IMR-90 (cell line): ENCODE measurements around the gene C2orf49. TPM values are rescaled to one million over a fixed set of nuclear protein-coding genes. Genes with fewer than 3 reads are reported as not detected.

Experiments used
- ATAC-seq: fragments of 200-7000 bp; cut with Tn5 transposase; 2 replicates; pipeline ENCODE4 v1.9.1; 2020; ENCODE audit warnings: low read depth, mild to moderate bottlenecking, moderate library complexity
- BruUV-seq: library from RNA; stranded (reverse); fragments of 400-500 nt; replicated peaks from 2 replicates; lab custom pipeline; 2021; lab: Mats Ljungman, UMichigan
- CTCF ChIA-PET: fragments of 300-600 bp; formaldehyde crosslinking; extraction: SDS; loops from one replicate; lab custom pipeline; 2021; ENCODE audit warnings: antibody characterized with exemption; lab: Yijun Ruan, JAX
- POLR2A ChIA-PET: fragments of 300-600 bp; sonication (Branson Sonifier 250); formaldehyde crosslinking; loops from one replicate; lab custom pipeline; 2022; ENCODE audit warnings: antibody characterized with exemption; ENCODE audit not compliant: unreplicated experiment; lab: Charles Lee
- DNase-seq: peaks from one replicate; pipeline ENCODE4 v3.0.0; 2013
- H2AFZ ChIP-seq: replicated peaks from 2 replicates; pipeline ENCODE3; 2013; ENCODE audit warnings: low read length, mild to moderate bottlenecking; ENCODE audit not compliant: poor library complexity
- H2AK5ac ChIP-seq: 2 replicates; pipeline ENCODE4 v1.6.1; 2013; ENCODE audit warnings: low read depth, low read length, inconsistent platforms
- H2AK9ac ChIP-seq: replicated peaks from 2 replicates; pipeline ENCODE3; 2013; ENCODE audit warnings: mild to moderate bottlenecking, low read depth, low read length, moderate library complexity; ENCODE audit not compliant: poor library complexity
- H2BK120ac ChIP-seq: 2 replicates; pipeline ENCODE4 v1.6.1; 2013; ENCODE audit warnings: low read depth, low read length, inconsistent platforms
- H2BK15ac ChIP-seq: 3 replicates; pipeline ENCODE4 v1.6.1; 2013; ENCODE audit warnings: low read depth, low read length, inconsistent platforms
- H2BK20ac ChIP-seq: 2 replicates; pipeline ENCODE4 v1.6.1; 2013; ENCODE audit warnings: low read depth, mild to moderate bottlenecking, inconsistent platforms, low read length, moderate library complexity
- H2BK5ac ChIP-seq: 2 replicates; pipeline ENCODE4 v1.6.1; 2013; ENCODE audit warnings: mild to moderate bottlenecking, low read depth, low read length, inconsistent platforms; ENCODE audit not compliant: poor library complexity, severe bottlenecking
- H3K14ac ChIP-seq: replicated peaks from 2 replicates; pipeline ENCODE4 v1.6.1; 2013; ENCODE audit warnings: low read depth, low read length, inconsistent platforms
- H3K18ac ChIP-seq: 2 replicates; pipeline ENCODE4 v1.6.1; 2013; ENCODE audit warnings: low read depth, low read length, control low read depth
- H3K23ac ChIP-seq: 2 replicates; pipeline ENCODE4 v1.6.1; 2013; ENCODE audit warnings: low read depth, low read length, inconsistent platforms
- H3K27ac ChIP-seq: 2 replicates; pipeline ENCODE4 v1.5.1; 2013; ENCODE audit warnings: mild to moderate bottlenecking, control low read depth, low read length; ENCODE audit not compliant: insufficient read depth
- H3K27me3 ChIP-seq: 2 replicates; pipeline ENCODE4 v1.6.1; 2013; ENCODE audit warnings: low read length; ENCODE audit not compliant: control insufficient read depth, insufficient read depth
- H3K36me3 ChIP-seq: 2 replicates; pipeline ENCODE4 v1.6.1; 2013; ENCODE audit warnings: low read length, mixed read lengths; ENCODE audit not compliant: control insufficient read depth, insufficient read depth
- H3K4ac ChIP-seq: 2 replicates; pipeline ENCODE4 v1.6.1; 2013; ENCODE audit warnings: low read depth, low read length, inconsistent platforms
- H3K4me1 ChIP-seq: 2 replicates; pipeline ENCODE4 v1.6.1; 2013; ENCODE audit warnings: low read length, mixed read lengths; ENCODE audit not compliant: control insufficient read depth, insufficient read depth
- H3K4me2 ChIP-seq: 2 replicates; pipeline ENCODE4 v1.6.1; 2013; ENCODE audit warnings: low read depth, mild to moderate bottlenecking, control low read depth, low read length, moderate library complexity
- H3K4me3 ChIP-seq: 2 replicates; pipeline ENCODE4 v1.5.1; 2013; ENCODE audit warnings: low read depth, mild to moderate bottlenecking, control low read depth, low read length, moderate library complexity; ENCODE audit not compliant: insufficient read depth
- H3K56ac ChIP-seq: 2 replicates; pipeline ENCODE4 v1.6.1; 2013; ENCODE audit warnings: low read length, inconsistent platforms; ENCODE audit not compliant: insufficient read depth; ENCODE audit errors: extremely low read depth
- H3K79me1 ChIP-seq, 2 experiments: 2 replicates each; pipeline ENCODE4 v1.6.1; 2013; ENCODE audit warnings: low read length in 2 of 2, inconsistent platforms in 1 of 2, low read depth in 1 of 2
- H3K9ac ChIP-seq: 2 replicates; pipeline ENCODE4 v1.6.1; 2013; ENCODE audit warnings: low read depth, low read length, control low read depth
- H3K9me1 ChIP-seq: 2 replicates; pipeline ENCODE4 v1.6.1; 2013; ENCODE audit warnings: low read length, inconsistent platforms; ENCODE audit not compliant: insufficient read depth
- H3K9me3 ChIP-seq: 2 replicates; pipeline ENCODE4 v1.6.1; 2013; ENCODE audit warnings: low read length; ENCODE audit not compliant: control insufficient read depth, insufficient read depth
- H4K20me1 ChIP-seq: 2 replicates; pipeline ENCODE4 v1.6.1; 2013; ENCODE audit warnings: low read length, inconsistent platforms; ENCODE audit not compliant: insufficient read depth
- H4K5ac ChIP-seq: 2 replicates; pipeline ENCODE4 v1.6.1; 2013; ENCODE audit warnings: mild to moderate bottlenecking, low read depth, low read length, control low read depth
- H4K8ac ChIP-seq, 2 experiments: 2 replicates each; pipeline ENCODE4 v1.6.1; 2013; ENCODE audit warnings: low read depth in 2 of 2, low read length in 2 of 2, control low read depth in 1 of 2, inconsistent platforms in 1 of 2
- H4K91ac ChIP-seq: 2 replicates; pipeline ENCODE4 v1.6.1; 2013; ENCODE audit warnings: low read depth, low read length, inconsistent platforms; ENCODE audit not compliant: insufficient read depth
- BHLHE40 ChIP-seq: fragments of 150-350 bp; IDR thresholded peaks from 2 replicates; pipeline ENCODE4 v1.6.1; 2016; ENCODE audit warnings: mild to moderate bottlenecking, low read depth, low read length
- CHD1 ChIP-seq: IDR thresholded peaks from 2 replicates; pipeline ENCODE4 v1.6.1; 2012; ENCODE audit warnings: low read depth, low read length, improper control_type of control experiment
- RAD21 ChIP-seq: IDR thresholded peaks from 2 replicates; pipeline ENCODE4 v1.6.1; 2012; ENCODE audit warnings: low read length, improper control_type of control experiment
- WGBS, 2 experiments: methylation state at CpG; one replicate each; pipeline versions ENCODE4 v1.1.5 to v1.1.7; 2013; ENCODE audit warnings: missing lambda C conversion rate in 2 of 2; ENCODE audit not compliant: insufficient read length in 1 of 2; ENCODE audit errors: extremely low coverage in 2 of 2; 5-methylcytosine and 5-hydroxymethylcytosine counted together
- dilution Hi-C: fragments of 300-500 bp; cut with HindIII; formaldehyde crosslinking; loops from one replicate; pipeline ENCODE4 v1.14.3; 2018; ENCODE audit warnings: low sequenced_read_pairs; ENCODE audit not compliant: unreplicated experiment
- in situ Hi-C: fragments of 300-500 bp; cut with MboI; formaldehyde crosslinking; loops from 3 replicates; pipeline ENCODE4 v1.14.3; 2019; ENCODE audit warnings: low sequenced_read_pairs, inconsistent platforms, mixed read lengths
- intact Hi-C: fragments of 100-400 bp; cut with micrococcal nuclease; formaldehyde crosslinking; loops from 2 replicates; pipeline ENCODE4 v1.10.0; 2022
- polyA plus RNA-seq, 3 experiments: library from polyadenylated mRNA; depleted of rRNA; stranded (reverse); fragments of >200 nt; gene quantifications; 2 replicates each; pipeline ENCODE4 v1.2.3, GENCODE V29; 2012; ENCODE audit warnings: low replicate concordance in 1 of 3
- total RNA-seq: library from RNA; depleted of rRNA; stranded (reverse); fragments of >200 nt; gene quantifications from 2 replicates; pipeline ENCODE4 v1.2.3, GENCODE V29; 2012
- TF ChIP-seq, protein P1 (sequence below): conservative IDR thresholded peaks from 2 replicates; pipeline ENCODE4 v1.5.1; 2012; ENCODE audit warnings: mild to moderate bottlenecking, low read depth, low read length, improper control_type of control experiment
- TF ChIP-seq, protein P2 (sequence below): fragments of 150-350 bp; IDR thresholded peaks from 2 replicates; pipeline ENCODE4 v1.6.1; 2017; ENCODE audit warnings: mild to moderate bottlenecking, antibody characterized with exemption, low read length, low read depth

The C2orf49 gene
- total and polyA plus RNA-seq, 2 of the 4 experiments (the other 2 are of a cell fraction), result 3.8 to 8.5 TPM

DNA sequence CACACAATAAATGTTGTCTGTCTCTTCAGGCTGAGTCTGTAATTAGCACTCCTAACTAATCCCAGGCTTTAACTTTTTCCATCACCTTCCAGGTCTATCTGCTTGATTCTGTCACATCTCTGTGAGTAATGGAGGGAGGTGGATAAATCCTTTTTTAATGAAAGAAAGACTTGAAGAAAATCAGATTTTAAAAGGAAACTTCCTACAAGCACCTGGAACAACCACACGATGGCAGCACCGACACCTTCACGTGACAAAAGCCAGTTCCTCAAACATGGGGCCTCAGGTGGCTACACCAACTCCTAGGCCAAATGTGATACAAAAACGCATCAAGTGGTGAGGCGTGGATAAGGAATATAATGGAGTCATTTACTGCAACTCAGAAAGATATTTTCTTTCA is 49.6 kb upstream of the C2orf49 start:
- H2BK5ac ChIP-seq, result no peak overlapping the region
- no peak overlapping the region for H4K5ac ChIP-seq
- POLR2A ChIA-PET, result no interaction called here
- H3K9me3 ChIP-seq, result no peaks in the 10 kb centered on the region
- H2BK15ac ChIP-seq, result no peak overlapping the region
- no peak overlapping the region for H3K9ac ChIP-seq
- H3K18ac ChIP-seq, result no peak overlapping the region
- H2BK20ac ChIP-seq, result no peak overlapping the region
- in situ Hi-C loops, result no loop called here
- H3K4ac ChIP-seq, result no peak overlapping the region
- CTCF ChIA-PET, result no interaction called here
- no TSS peak for BruUV-seq
- WGBS, 2 experiments, result no CpG with 5 or more reads among the region's 5 CpGs
- H4K91ac ChIP-seq, result no peak overlapping the region
- H2AK9ac ChIP-seq, result no peak overlapping the region
- no peak overlapping the region for H2AFZ ChIP-seq
- no peak overlapping the region for H3K4me3 ChIP-seq
- H2AK5ac ChIP-seq, result no peak overlapping the region
- intact Hi-C loops, result no loop called here
- no peak overlapping the region for H4K8ac ChIP-seq
- dilution Hi-C loops, result no loop called here
- DNase-seq (peak; percentile 35), ATAC-seq (no peak)
- no peak overlapping the region for H3K14ac ChIP-seq
- H3K4me2 ChIP-seq, result no peak overlapping the region
- H2BK120ac ChIP-seq, result no peak overlapping the region
- no peak overlapping the region for H3K56ac ChIP-seq
- TF ChIP-seq, protein P1, sequence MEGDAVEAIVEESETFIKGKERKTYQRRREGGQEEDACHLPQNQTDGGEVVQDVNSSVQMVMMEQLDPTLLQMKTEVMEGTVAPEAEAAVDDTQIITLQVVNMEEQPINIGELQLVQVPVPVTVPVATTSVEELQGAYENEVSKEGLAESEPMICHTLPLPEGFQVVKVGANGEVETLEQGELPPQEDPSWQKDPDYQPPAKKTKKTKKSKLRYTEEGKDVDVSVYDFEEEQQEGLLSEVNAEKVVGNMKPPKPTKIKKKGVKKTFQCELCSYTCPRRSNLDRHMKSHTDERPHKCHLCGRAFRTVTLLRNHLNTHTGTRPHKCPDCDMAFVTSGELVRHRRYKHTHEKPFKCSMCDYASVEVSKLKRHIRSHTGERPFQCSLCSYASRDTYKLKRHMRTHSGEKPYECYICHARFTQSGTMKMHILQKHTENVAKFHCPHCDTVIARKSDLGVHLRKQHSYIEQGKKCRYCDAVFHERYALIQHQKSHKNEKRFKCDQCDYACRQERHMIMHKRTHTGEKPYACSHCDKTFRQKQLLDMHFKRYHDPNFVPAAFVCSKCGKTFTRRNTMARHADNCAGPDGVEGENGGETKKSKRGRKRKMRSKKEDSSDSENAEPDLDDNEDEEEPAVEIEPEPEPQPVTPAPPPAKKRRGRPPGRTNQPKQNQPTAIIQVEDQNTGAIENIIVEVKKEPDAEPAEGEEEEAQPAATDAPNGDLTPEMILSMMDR, result peak; percentile 41
- TF ChIP-seq RAD21 (peak; percentile 31), BHLHE40 (peak; percentile 73; the same call in 1 of the 2 replicates), CHD1 (no peak)
- TF ChIP-seq, protein P2, sequence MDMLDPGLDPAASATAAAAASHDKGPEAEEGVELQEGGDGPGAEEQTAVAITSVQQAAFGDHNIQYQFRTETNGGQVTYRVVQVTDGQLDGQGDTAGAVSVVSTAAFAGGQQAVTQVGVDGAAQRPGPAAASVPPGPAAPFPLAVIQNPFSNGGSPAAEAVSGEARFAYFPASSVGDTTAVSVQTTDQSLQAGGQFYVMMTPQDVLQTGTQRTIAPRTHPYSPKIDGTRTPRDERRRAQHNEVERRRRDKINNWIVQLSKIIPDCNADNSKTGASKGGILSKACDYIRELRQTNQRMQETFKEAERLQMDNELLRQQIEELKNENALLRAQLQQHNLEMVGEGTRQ, result peak; percentile 67; the same call in 1 of the 2 replicates
- peaks cover 0 to 3% of the 10 kb centered on the region in 2 experiments; a peak in 2 of 4 replicates for H3K79me1 ChIP-seq
- no peaks in the 10 kb centered on the region for H3K27me3 ChIP-seq
- peaks cover 4% of the 10 kb centered on the region; the same call in 1 of the 2 replicates for H3K9me1 ChIP-seq
- H3K27ac ChIP-seq, result no peak overlapping the region
- 0 out of 2 replicates have a peak, but pooled peaks cover 2% of the 10 kb centered on the region for H3K4me1 ChIP-seq
- H3K36me3 ChIP-seq, result peaks cover 14% of the 10 kb centered on the region
- H3K23ac ChIP-seq, result no peak overlapping the region
- no peaks in the 10 kb centered on the region for H4K20me1 ChIP-seq
